SJSA1 (cell line): ENCODE results near the gene PCF11. TPM values are rescaled to one million over a fixed set of nuclear protein-coding genes. Genes with fewer than 3 reads are reported as not detected.
"Not testable (repeated sequence)": the region's sequence is repeated elsewhere in the genome, so short reads cannot be mapped to it uniquely, and the experiment has no call there.

ENCODE experiments used
- DNase-seq, 2 experiments: peaks; one replicate each; pipeline ENCODE4 v3.0.0-alpha.2; 2015 to 2020; ENCODE audit warnings: low spot score in 2 of 2, low read depth in 1 of 2
- H3K27ac ChIP-seq: fragments of 250-450 bp; sonication (Bioruptor Pico); 2 replicates; pipeline ENCODE4 v1.5.1; 2020; ENCODE audit warnings: mild to moderate bottlenecking, moderate library complexity
- H3K27me3 ChIP-seq: fragments of 250-450 bp; sonication (Bioruptor Pico); replicated peaks from 2 replicates; pipeline ENCODE4 v1.5.1; 2020; ENCODE audit warnings: mild to moderate bottlenecking, moderate library complexity
- H3K36me3 ChIP-seq: fragments of 250-450 bp; sonication (Bioruptor Pico); 2 replicates; pipeline ENCODE4 v1.5.1; 2020; ENCODE audit warnings: mild to moderate bottlenecking
- H3K4me1 ChIP-seq: fragments of 250-450 bp; sonication (Bioruptor Pico); replicated peaks from 2 replicates; pipeline ENCODE4 v1.6.1; 2021; ENCODE audit warnings: mild to moderate bottlenecking
- H3K4me3 ChIP-seq: fragments of 250-450 bp; sonication (Bioruptor Pico); 2 replicates; pipeline ENCODE4 v1.5.1; 2020; ENCODE audit warnings: mild to moderate bottlenecking
- H3K9me3 ChIP-seq: fragments of 250-450 bp; sonication (Bioruptor Pico); replicated peaks from 2 replicates; pipeline ENCODE4 v1.5.1; 2020; ENCODE audit warnings: mild to moderate bottlenecking
- total RNA-seq: library from RNA; depleted of rRNA; stranded (reverse); fragments of >200 nt; shearing (Covaris generic); gene quantifications from 2 replicates; pipeline ENCODE4 v1.2.3, GENCODE V29; 2014

The PCF11 gene
- total RNA-seq, 1 experiment from 2014 or later = 25.2 TPM

DNA sequence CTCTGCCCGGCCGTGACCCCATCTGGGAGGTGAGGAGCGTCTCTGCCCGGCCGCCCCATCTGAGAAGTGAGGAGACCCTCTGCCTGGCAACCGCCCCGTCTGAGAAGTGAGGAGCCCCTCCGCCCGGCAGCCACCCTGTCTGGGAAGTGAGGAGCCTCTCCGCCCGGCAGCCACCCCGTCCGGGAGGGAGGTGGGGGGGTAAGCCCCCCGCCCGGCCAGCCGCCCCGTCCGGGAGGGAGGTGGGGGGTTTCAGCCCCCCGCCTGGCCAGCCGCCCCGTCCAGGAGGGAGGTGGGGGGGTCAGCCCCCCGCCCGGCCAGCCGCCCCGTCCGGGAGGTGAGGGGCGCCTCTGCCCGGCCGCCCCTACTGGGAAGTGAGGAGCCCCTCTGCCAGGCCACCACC is 23.7 kb upstream of the PCF11 start:
- not testable (repeated sequence) for H3K4me1 ChIP-seq, H3K27me3 ChIP-seq, H3K4me3 ChIP-seq, DNase-seq, H3K27ac ChIP-seq, H3K36me3 ChIP-seq, H3K9me3 ChIP-seq

DNA sequence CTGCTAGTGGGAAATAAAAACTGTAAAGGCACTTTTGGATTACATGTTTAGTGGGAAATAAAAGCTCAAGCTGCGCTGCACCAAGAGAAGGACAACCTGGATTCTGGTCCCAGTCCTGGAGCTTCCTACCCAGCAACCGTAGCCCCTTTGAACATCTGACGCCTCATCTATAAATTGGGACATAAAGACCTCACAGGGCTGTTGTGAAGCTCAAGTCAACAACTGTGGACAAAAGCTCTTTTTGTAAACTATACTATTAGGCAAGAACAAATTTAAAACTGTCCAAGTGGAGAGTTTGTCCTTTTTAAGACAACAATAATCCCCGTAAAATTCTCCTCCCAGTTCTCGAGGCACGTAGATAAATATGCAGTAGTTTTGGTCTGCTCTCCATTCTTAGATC is 17.6 kb upstream of the PCF11 start:
- no peak overlapping the region for H3K27ac ChIP-seq
- H3K36me3 ChIP-seq = no peaks in the 10 kb centered on the region
- no peaks in the 10 kb centered on the region for H3K27me3 ChIP-seq
- no peak for DNase-seq
- no peak overlapping the region for H3K4me3 ChIP-seq
- H3K4me1 ChIP-seq = no peaks in the 10 kb centered on the region
- no peaks in the 10 kb centered on the region for H3K9me3 ChIP-seq

DNA sequence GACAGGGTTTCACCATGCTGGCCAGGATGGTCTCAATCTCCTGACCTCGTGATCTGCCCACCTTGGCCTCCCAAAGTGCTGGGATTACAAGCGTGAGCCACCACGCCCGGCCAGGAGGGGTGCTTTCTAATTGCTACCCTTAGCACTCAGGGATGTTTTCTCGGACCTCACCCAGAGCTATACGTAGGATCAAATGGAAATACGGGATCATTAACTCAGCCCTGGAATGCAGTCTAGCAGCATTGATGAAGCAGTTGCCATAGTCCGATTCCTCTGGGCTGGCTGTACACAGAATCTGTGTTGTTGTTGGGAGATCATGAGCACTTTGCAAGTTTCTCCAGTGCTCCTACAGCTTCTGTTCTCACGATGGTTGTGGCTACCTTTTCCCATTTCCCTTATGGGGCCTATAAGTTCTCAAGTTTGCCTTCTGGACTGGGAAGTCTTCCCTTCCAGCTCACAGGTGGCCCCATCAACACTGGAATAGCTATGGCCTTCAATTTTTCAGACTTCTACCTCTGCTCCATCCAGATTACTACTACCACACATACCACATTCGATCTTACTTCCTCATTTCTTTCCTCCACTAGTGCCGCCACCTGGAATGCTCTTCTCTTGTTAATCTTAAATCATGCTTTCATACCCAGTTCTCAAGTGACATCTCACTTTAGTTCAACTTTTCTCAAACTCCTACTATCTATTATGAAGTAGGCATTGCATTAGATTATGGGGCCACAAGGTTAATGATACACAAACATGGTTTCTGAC is 16.1 kb upstream of the PCF11 start:
- Histone ChIP-seq H3K27me3 (no peaks in the 10 kb centered on the region), H3K36me3 (no peaks in the 10 kb centered on the region), H3K4me1 (no peaks in the 10 kb centered on the region), H3K27ac (no peak overlapping the region), H3K9me3 (no peaks in the 10 kb centered on the region), H3K4me3 (no peak overlapping the region)
- no peak for DNase-seq

DNA sequence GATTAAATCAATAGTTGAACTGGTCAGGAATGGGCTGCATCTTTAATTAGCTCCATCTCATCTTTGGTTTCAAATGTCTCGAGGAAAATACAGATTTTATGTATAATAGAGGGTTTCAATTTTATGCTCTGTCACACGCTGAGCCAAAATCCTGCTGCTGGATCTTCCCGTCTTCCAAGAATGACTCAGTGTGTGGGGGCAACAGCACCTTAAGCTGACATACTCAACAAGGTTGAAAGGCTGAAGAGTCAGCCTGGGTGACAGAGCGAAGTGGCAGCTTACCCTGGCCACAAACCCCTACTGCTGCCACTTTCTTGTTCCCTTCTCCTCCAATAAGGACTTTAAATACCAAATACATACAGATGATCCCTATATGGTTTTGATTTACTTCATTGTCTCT is 9.0 kb upstream of the PCF11 start:
- Histone ChIP-seq H3K4me3 (no peak overlapping the region), H3K27ac (no peak overlapping the region), H3K9me3 (no peaks in the 10 kb centered on the region), H3K4me1 (no peaks in the 10 kb centered on the region), H3K27me3 (no peaks in the 10 kb centered on the region), H3K36me3 (no peaks in the 10 kb centered on the region)
- DNase-seq = no peak

DNA sequence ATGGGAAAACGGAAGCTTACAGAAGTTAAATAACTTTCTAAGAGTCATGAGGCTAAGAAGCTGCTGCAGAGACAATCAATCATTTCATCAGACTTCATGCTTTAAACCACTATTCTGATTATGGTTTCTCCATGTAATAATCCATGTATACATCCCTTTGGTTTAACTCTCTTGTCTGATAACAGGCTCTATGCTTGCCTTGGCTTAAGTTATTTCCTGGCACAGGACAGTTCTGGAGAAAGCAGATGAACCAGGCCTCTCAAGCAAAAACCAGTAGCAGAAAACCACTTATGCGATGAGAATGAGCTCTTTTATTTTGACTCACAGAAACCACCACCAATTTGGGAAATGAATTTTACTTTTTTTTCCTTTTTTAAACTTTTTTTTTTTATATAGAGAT is 6.5 kb upstream of the PCF11 start:
- Histone ChIP-seq H3K36me3 (no peaks in the 10 kb centered on the region), H3K27me3 (no peaks in the 10 kb centered on the region), H3K4me3 (no peak overlapping the region), H3K27ac (no peak overlapping the region), H3K9me3 (no peaks in the 10 kb centered on the region), H3K4me1 (no peaks in the 10 kb centered on the region)
- DNase-seq = no peak

DNA sequence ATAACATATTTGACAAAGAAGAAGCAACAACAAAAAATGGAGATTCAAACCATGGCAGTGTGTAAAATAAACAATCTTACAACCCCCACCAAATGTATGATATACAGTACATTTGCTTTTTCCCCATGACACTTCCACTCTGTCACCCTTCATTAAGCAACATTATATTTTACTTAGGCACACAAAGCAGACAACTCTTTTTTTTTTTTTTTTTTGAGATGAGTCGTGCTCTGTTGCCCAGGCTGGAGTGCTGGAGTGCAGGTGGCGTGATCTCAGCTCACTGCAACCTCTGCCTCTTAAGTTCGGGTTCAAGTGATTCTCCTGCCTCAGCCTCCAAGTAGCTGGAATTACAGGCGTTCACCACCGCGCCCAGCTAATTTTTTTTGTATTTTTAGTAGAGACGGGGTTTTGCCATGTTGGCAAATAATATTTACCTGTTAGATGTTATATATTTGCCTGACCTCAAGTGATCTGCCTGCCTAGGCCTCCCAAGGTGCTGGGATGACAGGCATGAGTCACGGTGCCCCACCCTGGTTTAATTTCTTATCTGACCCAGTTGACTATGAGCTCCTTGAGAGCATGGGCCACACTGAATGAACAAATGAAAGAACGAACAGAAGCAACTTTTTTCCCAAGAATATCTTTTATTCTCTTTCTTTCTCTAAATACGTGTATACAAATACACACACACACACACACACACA is 5.5 kb upstream of the PCF11 start:
- Histone ChIP-seq H3K36me3 (no peaks in the 10 kb centered on the region), H3K9me3 (no peaks in the 10 kb centered on the region), H3K27me3 (no peaks in the 10 kb centered on the region), H3K27ac (no peak overlapping the region), H3K4me3 (no peak overlapping the region), H3K4me1 (no peaks in the 10 kb centered on the region)
- DNase-seq = no peak

DNA sequence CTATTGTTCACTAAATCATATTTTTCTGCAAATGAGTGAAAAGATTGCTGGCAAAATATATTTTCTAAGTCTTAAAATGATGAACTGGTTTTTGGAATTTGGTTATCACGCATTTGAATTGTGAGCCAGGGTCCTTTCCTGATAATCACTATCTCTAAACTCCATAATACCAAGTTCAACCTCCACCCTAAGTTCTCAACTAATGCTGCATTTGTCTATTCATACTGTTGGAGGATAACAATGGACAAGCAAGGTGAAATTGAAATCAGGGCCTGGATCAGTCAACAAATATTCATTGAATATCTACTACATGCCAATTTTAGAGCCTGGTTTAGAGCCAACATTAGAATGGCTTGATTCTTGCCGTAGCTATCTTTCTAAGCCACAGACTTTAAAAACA is 4.7 kb upstream of the PCF11 start:
- Histone ChIP-seq H3K27ac (no peak overlapping the region), H3K27me3 (no peaks in the 10 kb centered on the region), H3K4me3 (no peak overlapping the region), H3K36me3 (peaks cover 3% of the 10 kb centered on the region), H3K9me3 (no peaks in the 10 kb centered on the region), H3K4me1 (no peaks in the 10 kb centered on the region)
- no peak for DNase-seq

DNA sequence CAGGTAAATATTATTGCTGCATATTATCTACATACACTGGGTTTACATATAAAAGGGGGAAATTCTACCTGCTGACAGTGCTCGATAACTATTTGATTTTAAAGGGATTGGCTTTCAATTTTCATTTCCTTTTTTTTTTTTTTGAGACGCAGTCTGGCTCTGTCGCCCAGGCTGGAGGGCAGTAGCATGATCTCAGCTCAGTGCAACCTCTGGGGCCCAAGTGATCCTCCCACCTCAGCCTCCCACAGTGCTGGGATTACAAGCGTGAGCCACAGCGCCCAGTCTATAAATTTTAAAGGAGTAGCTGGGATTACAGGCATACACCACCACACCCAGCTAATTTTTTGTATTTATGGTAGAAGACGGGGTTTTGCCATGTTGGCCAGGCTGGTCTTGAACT is 3.2 kb upstream of the PCF11 start:
- no peak overlapping the region for H3K27ac ChIP-seq
- no peaks in the 10 kb centered on the region for H3K27me3 ChIP-seq
- peaks cover 16% of the 10 kb centered on the region for H3K36me3 ChIP-seq
- DNase-seq = no peak
- no peaks in the 10 kb centered on the region for H3K4me1 ChIP-seq
- H3K9me3 ChIP-seq = no peaks in the 10 kb centered on the region
- no peak overlapping the region for H3K4me3 ChIP-seq

DNA sequence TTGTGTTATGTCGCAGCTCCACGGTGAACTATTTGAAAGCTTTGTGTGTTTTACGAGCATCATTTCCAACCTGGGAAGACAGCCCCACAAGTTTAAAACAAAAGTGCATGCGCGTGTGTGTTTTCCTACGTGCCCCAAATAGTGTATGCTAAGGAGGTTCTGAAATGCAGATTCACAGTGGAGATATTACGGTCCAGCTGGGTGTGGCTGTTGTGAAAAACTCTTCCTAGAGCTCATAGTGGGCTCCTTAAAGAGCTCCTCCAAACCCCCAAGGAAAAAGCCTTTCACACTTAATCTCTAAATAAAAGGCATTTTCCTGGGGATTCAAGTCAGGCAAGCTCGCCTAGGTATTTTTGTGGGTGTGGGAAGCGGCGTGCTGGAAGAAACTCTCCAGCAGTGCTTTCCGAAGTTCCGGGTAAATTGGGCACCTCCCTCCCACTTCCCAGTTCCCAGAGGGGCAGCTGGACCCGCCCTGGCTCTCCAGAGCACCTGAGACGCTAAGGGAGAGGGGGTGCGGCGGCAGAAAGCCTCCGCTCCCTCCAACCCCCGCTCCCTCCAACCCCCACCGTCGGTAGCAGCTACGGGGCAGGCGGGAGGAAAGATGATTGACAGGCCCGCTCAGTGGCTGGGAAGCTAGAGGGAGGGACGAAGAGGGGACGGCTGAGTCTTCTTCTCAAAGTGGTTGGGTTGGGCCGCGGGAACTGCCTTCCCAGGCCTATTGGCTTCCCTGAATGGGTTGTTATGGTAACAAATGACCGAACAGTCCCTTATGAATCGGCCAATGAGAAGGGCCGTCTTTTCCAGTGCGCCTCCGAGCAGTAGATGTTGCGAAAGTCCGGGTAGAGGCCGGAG is 561 bp upstream of the PCF11 start:
- peaks cover 11% of the 10 kb centered on the region for H3K4me1 ChIP-seq
- H3K27ac ChIP-seq = peak overlapping the region; percentile 39

DNA sequence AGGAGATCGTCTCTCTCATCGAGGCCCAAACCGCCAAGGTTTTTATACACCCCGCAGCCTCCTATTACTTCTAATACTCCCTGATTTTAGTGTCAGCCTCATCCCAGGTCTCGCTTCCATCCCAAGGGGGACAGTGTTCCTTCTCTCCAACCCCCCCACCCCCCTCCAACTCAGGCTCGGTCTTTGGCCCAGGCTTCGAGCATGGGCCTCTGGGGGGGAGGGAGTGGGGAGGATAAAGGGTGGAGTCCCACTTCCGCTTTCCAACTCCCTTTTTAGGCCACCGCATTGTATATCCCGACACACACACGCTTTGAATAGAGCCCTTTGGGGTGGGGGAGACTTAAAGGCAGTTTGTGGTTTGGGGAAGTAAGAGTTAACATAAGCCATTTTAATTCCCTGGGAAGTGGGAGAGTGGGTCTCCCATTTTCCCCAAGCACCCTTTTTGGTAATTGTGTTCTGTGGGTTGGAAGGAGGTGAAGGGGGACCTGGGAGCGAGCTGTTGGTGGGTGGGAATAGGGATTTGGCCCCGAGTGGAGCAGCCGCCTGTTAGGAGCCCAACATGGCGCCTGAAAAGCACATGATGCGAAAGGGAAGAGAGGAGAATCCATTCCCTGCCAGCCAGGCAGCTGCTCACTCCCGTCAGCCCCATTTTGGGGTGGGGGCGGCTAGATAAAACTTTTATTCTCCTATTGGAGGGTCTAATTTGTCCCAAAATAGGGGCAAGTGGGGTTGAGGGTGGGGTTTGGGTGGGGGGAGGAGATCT is 844 bp downstream of the PCF11 start:
- Histone ChIP-seq H3K36me3 (peaks cover 35% of the 10 kb centered on the region), H3K4me3 (peak overlapping the region; percentile 70), H3K27me3 (no peaks in the 10 kb centered on the region), H3K27ac (peak overlapping the region; percentile 94), H3K9me3 (no peaks in the 10 kb centered on the region), H3K4me1 (peaks cover 13% of the 10 kb centered on the region)
- peak; percentile 45 to 53 for DNase-seq

More for the DNA sequence above, 561 bp upstream of the PCF11 start:
- H3K9me3 ChIP-seq = no peaks in the 10 kb centered on the region
- H3K27me3 ChIP-seq = no peaks in the 10 kb centered on the region
- peak overlapping the region; percentile 43 for H3K4me3 ChIP-seq
- DNase-seq = peak; percentile 95 to 97
- peaks cover 28% of the 10 kb centered on the region for H3K36me3 ChIP-seq

DNA sequence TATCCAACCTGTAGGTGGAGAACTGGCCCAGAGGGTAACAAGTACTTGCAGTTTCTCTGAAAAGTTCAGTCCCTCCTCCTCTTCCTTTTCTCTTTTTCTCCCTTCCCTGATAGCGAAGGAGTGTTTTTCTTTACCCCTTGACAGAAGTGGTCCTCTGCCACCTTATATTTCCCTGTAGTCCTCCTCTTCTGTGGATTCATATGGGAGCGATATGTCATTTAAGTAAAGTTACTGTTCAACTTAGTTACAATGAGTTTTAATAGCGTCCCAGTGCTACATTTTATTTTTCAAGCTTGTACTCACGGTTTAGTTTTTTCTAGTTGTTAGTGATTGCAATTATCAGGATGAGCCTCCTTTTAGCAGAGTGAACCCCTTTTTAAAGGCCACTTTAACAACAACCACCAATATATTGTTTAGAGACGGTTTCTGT is 1.4 kb downstream of the PCF11 start:
- DNase-seq = no peak
- no peak overlapping the region; the same call in 1 of the 2 replicates for H3K27ac ChIP-seq

DNA sequence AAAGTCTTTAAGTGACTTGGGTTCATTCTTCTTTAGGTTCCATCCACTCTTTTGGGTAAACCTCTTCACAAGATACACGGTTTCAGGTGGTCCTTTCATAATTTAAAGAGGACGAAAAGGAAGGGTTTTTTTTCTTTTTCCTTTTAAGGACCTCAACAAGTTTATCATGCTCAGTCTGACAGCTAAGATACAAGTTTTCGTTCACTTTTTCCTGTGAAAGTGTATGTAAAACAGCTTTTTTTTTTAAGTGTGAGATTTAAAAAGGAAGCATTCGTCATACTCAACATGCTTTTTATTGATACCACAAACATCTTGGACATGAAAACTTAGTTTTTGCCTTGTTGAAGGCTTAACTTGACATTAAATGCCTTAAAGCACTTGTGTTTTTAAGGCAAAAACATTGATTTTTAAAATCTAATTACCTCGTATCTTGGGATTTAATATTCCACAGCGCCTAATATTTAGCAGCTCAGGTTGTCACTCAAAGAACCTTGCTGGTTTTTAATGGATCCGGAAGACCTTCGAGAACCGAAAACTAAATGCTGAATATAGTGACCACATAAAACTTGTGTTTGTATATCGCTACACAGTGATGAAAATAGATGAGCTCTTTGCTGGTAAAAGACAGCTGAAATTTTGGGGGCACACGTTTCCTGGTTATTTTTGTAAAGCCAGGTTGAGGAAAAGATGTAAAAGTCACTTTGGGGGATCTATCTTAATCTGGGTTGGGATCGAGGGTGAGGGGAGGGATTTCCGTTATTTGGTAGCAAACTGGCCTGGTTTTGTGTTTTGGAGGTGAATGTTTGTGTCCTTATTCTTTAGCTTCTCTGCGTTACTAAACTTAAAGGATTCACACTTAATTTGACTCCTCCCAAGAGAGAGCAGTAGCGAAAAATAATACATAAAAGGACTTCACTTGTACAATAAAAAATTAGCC is 2.3 kb downstream of the PCF11 start:
- H3K27ac ChIP-seq = no peak overlapping the region
- no peaks in the 10 kb centered on the region for H3K9me3 ChIP-seq
- no peaks in the 10 kb centered on the region for H3K27me3 ChIP-seq
- H3K4me3 ChIP-seq = peak overlapping the region; percentile 70
- H3K36me3 ChIP-seq = peaks cover 39% of the 10 kb centered on the region
- peaks cover 13% of the 10 kb centered on the region for H3K4me1 ChIP-seq
- no peak for DNase-seq

More for the DNA sequence above, 1.4 kb downstream of the PCF11 start:
- peaks cover 13% of the 10 kb centered on the region for H3K4me1 ChIP-seq
- no peaks in the 10 kb centered on the region for H3K9me3 ChIP-seq
- H3K36me3 ChIP-seq = peaks cover 35% of the 10 kb centered on the region
- peak overlapping the region; percentile 70 for H3K4me3 ChIP-seq
- no peaks in the 10 kb centered on the region for H3K27me3 ChIP-seq
